HUES6 (cell line): ENCODE measurements around the gene CREB3.

Experiments used
- H3K27ac ChIP-seq: 2 replicates; pipeline ENCODE4 v1.7.0; 2013; ENCODE audit warnings: low read depth, mild to moderate bottlenecking, low read length, inconsistent platforms
- H3K27me3 ChIP-seq: 2 replicates; pipeline ENCODE4 v1.6.1; 2013; ENCODE audit warnings: low read length; ENCODE audit not compliant: control insufficient read depth, insufficient read depth
- H3K36me3 ChIP-seq: 2 replicates; pipeline ENCODE4 v1.6.1; 2013; ENCODE audit warnings: low read length; ENCODE audit not compliant: control insufficient read depth, insufficient read depth
- H3K4me1 ChIP-seq: 2 replicates; pipeline ENCODE4 v1.6.1; 2013; ENCODE audit warnings: low read length; ENCODE audit not compliant: control insufficient read depth, insufficient read depth
- H3K4me3 ChIP-seq: 2 replicates; pipeline ENCODE4 v1.5.1; 2013; ENCODE audit warnings: low read depth, low read length
- H3K9ac ChIP-seq: one replicate; pipeline ENCODE4 v1.6.1; 2013; ENCODE audit warnings: mild to moderate bottlenecking, low read length
- H3K9me3 ChIP-seq: 2 replicates; pipeline ENCODE4 v1.6.1; 2013; ENCODE audit warnings: low read depth, low read length; ENCODE audit not compliant: control insufficient read depth, insufficient read depth

CREB3 gene, protein sequence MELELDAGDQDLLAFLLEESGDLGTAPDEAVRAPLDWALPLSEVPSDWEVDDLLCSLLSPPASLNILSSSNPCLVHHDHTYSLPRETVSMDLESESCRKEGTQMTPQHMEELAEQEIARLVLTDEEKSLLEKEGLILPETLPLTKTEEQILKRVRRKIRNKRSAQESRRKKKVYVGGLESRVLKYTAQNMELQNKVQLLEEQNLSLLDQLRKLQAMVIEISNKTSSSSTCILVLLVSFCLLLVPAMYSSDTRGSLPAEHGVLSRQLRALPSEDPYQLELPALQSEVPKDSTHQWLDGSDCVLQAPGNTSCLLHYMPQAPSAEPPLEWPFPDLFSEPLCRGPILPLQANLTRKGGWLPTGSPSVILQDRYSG

DNA sequence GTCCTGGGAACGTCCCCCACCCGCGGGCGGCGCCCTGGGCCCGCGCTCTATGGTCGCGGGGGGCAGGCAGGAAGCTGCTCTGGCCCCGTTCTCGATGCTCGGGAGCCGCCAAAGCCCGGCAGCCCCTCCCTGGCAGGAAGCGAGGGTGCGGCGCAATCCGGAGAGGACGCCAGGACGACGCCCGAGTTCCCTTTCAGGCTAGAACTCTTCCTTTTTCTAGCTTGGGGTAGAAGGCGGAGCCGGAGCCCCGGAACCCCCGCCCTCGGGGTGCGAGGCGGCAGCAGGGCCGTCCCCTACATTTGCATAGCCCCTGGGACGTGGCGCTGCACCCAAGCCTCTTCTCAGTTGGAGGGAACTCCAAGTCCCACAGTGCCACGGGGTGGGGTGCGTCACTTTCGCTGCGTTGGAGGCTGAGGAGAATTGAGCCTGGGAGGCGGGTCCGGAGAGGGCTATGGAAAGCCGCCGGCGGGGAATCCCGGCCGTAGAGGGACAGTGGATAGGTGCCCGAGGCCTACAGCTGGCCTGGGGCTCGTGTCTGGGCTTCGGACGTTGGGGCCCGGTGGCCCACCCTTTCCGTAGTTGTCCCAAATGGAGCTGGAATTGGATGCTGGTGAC lies at the start of gene CREB3, which contains the start of gene TLN1:
TSS of gene CREB3 (plus strand) at position 482 of the 615 bp plus-strand sequence. CDS start at position 589, 107 bp downstream.
TSS of gene TLN1 (minus strand) at position 11 of the 615 bp plus-strand sequence. CDS start 6,501 bp downstream, outside the sequence.
- H3K4me3 ChIP-seq = peak within 1 kb of the TSS; percentile 91
- peaks cover 43% of the 10 kb centered on the region for H3K4me1 ChIP-seq
- peaks cover 30% of the 10 kb centered on the region for H3K36me3 ChIP-seq
- no peaks in the 10 kb centered on the region for H3K9me3 ChIP-seq
- H3K27me3 ChIP-seq = no peaks in the 10 kb centered on the region
- H3K27ac ChIP-seq = peak within 1 kb of the TSS; percentile 67; the same call in 1 of the 2 replicates
- H3K9ac ChIP-seq = peak within 1 kb of the TSS; percentile 88

DNA sequence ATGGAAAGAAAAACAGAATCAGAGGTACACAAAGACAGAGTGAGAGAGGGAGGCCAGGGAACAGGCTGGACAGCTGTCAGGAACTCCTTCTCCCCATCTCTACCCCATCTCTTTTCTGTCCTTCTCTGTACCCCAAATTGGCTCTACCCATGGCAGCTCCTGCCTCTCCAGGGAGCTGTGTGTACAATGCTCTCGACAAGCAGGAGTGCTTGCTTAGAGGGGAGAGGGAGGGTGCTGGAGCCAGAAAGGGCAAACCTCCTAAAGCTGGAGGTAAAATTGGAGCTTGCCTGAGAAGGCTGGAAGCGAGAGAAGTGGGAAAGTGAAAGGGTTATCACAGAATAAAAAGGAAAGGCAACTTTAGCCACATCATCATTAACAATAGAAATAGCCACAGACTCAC lies 49.1 kb upstream of the CREB3 start:
- Histone ChIP-seq H3K27me3 (no peaks in the 10 kb centered on the region), H3K4me3 (no peak overlapping the region), H3K36me3 (peaks cover 69% of the 10 kb centered on the region), H3K9ac (no peak overlapping the region), H3K4me1 (peaks cover 22% of the 10 kb centered on the region), H3K27ac (no peak overlapping the region), H3K9me3 (no peaks in the 10 kb centered on the region)

DNA sequence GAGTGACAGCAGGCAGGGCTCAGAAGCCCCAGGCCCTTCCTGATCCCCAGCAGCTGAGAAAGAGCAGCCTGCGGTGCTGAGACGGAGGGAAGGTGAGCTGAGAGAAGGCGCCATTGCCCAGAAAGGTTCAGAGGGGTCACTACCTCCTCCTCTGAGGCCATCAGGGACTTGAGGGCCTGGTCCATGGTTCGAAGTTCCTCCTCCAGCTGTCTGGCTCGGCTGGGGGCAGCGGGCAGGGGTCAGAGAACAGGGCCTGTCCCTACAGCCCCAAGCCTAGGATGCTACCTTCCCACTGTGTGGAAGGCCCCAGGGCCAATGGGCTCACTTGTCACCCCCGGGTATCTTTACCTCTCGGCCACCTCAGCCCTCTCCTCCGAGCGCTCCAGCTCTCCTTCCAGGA lies 47.5 kb upstream of the CREB3 start:
- no peak overlapping the region for H3K9ac ChIP-seq

DNA sequence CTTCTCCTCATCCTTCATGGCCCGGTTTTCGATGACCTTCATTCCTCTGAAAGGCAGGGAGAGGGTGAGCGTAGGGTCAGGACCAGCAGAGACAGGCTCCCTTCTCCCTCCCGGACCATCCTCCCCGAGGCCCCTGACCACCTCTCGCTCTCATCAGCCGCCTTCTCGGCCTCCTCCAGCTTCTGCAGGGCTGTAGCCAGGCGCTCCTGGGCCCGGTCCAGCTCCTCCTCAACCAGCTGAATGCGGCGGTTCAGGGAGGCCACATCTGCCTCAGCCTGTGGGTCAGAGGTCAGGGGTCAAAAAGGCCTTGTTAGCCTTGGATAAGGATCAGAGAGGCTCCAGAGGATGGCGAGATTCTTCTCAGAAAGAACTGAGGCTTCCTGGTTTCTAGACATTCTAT lies 47.0 kb upstream of the CREB3 start:
- Histone ChIP-seq H3K27me3 (no peaks in the 10 kb centered on the region), H3K9ac (no peak overlapping the region), H3K4me3 (no peak overlapping the region), H3K36me3 (peaks cover 74% of the 10 kb centered on the region), H3K27ac (no peak overlapping the region), H3K9me3 (no peaks in the 10 kb centered on the region), H3K4me1 (peaks cover 20% of the 10 kb centered on the region)

More for the DNA sequence above, 47.5 kb upstream of the CREB3 start:
- Histone ChIP-seq H3K9me3 (no peaks in the 10 kb centered on the region), H3K27me3 (no peaks in the 10 kb centered on the region), H3K27ac (no peak overlapping the region), H3K4me1 (peaks cover 26% of the 10 kb centered on the region), H3K4me3 (no peak overlapping the region), H3K36me3 (peaks cover 74% of the 10 kb centered on the region)

DNA sequence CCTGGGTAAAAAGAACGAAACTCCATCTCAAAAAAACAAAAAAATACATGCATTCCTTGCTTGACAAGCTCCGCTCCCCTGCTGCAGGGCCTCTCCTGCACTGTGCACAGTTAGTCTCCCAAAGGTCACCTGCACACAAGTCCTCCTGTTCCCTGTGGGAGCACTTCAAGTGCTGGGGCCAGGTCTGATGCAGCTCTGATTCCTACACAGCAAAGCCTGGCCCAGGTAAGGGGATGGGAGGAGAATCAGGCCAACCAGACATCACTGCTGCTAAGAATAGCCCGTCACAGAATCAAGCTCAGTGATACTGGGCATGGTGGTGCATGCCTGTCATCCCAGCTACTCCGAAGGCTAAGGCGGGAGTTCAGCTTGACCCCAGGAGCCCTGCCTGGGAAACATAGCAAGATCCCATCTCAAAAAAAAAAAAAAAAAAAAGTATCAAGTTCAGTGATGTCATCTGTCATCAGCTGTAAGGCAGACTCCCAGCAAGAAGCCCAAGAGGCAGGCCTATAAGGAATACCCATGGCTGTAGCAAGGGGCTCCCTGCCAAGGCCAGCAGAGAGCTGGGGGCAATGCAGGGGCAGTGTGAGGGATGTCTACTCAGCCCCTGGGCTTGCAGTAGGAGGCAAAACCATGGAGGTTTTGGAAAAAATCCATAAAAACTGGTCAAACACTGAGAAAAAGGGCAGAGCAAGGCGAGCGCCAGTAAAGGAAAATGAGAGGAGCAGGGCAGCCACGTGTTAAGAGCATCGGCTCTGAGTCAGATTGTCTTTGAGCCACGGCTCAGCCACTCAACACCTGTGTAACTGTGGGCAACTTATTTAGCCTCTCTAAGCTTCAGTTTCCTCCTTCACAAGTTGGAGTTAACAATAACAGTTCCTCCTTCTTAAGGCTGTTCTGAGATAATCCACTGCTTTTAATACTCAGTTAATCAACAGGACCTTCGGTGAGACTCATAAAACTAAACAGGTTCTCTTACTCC lies 46.0 kb upstream of the CREB3 start:
- Histone ChIP-seq H3K36me3 (peaks cover 71% of the 10 kb centered on the region), H3K27ac (no peak overlapping the region), H3K9ac (no peak overlapping the region), H3K9me3 (no peaks in the 10 kb centered on the region), H3K27me3 (no peaks in the 10 kb centered on the region), H3K4me1 (peaks cover 13% of the 10 kb centered on the region; the same call in 1 of the 2 replicates), H3K4me3 (no peak overlapping the region)

DNA sequence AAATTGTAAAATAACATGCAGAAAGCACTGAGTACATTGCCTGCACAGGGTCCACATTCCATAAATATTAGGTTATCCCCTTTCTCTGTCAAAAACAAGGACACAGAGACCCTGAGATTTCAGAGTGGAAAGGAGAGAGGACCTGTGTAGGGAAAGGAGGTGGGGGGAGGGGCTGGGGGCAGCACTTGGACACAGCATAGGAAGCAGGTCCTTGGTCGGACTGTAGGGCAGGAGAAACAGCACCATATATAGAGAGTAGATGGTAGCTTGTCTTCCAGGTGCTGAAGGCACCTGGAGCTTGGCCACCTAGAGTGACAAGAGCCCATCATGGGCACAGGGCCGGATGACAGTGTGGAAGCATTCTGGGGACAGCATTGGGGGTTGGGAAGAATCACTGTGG lies 45.2 kb upstream of the CREB3 start:
- Histone ChIP-seq H3K4me1 (peaks cover 15% of the 10 kb centered on the region; the same call in 1 of the 2 replicates), H3K9me3 (no peaks in the 10 kb centered on the region), H3K9ac (no peak overlapping the region), H3K27ac (no peak overlapping the region), H3K36me3 (peaks cover 63% of the 10 kb centered on the region), H3K4me3 (no peak overlapping the region), H3K27me3 (no peaks in the 10 kb centered on the region)

DNA sequence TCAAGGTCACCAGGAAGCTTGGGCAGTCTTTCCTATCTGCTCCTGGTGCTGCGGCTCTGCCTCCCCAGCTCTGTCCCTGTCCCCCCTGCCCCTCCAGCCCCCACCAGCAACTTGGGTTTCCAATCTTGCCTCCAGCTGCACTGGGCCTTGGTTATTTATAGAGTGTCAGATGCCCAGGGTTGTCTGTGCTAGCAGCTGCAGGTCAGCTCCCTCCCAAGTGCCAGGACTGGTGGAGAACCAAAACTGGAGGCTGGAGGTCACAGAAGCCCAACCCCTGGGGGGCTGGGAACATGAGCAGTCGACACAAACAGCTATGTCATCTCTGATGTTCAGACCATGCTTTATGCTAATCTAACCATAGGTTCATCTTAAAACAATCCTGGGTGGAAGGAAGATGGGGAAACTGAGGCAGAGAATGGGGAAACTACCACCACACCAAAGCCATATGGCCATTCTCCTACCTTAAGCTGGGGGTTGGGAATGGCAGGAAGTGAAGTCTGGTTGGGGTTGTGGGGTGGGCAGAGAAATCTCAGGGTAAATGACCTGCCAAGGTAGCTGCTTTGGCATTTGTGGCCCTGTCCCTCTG lies 44.4 kb upstream of the CREB3 start:
- H3K9ac ChIP-seq = peak overlapping the region; percentile 88
- no peaks in the 10 kb centered on the region for H3K27me3 ChIP-seq
- H3K4me1 ChIP-seq = peaks cover 15% of the 10 kb centered on the region; the same call in 1 of the 2 replicates
- peaks cover 56% of the 10 kb centered on the region for H3K36me3 ChIP-seq
- H3K4me3 ChIP-seq = peak overlapping the region; percentile 91
- H3K27ac ChIP-seq = no peak overlapping the region
- no peaks in the 10 kb centered on the region for H3K9me3 ChIP-seq

DNA sequence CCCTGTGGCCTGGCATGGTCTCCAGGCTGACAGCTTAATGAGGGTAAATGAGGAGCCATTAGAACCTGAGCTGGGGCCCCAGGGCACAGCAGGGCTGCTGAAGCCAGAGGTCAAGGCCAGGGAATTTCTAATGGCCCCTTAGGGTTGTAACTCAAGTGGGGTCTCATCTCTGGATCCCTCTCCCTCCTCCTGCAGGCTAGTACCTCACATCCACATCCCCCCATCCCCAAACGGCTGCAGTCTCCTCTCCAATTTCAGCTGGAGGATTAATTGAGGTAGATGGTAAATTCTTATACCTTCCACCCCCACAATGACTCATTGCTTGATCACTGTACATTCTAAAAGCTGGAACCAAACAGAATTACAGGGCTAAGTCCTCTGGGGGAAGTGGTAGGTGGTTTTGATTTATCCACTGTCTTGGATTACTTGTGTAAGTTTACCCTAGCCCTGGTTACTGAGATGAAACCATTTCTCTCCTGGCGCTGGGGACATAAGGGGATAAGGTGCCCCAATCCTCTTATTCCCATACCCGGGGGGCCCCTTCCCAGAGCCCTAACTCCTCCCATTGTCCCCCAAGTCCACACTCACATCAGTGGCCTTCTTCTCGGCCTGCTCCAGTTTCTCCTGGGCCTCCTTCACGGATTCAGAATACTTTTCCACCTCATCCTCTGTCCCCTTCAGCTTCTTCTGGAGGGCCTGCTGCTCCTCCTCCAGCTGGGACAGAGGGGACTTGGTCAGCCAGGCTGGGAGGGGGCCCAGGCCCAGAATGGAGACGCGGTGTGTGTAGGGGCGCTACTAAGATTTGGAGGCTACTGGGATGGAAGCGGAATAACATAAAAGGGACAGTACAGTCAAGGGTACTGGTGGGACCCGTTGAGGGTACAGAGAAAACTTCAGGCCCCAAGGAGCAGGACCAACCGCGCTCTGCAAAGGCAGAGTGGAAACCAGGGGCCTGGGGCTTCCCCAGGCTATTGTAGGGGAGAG lies 43.6 kb upstream of the CREB3 start:
- Histone ChIP-seq H3K4me3 (peak overlapping the region; percentile 91), H3K27ac (peak overlapping the region; percentile 78), H3K4me1 (peaks cover 15% of the 10 kb centered on the region; the same call in 1 of the 2 replicates), H3K9ac (peak overlapping the region; percentile 88), H3K9me3 (no peaks in the 10 kb centered on the region), H3K36me3 (peaks cover 48% of the 10 kb centered on the region), H3K27me3 (no peaks in the 10 kb centered on the region)

DNA sequence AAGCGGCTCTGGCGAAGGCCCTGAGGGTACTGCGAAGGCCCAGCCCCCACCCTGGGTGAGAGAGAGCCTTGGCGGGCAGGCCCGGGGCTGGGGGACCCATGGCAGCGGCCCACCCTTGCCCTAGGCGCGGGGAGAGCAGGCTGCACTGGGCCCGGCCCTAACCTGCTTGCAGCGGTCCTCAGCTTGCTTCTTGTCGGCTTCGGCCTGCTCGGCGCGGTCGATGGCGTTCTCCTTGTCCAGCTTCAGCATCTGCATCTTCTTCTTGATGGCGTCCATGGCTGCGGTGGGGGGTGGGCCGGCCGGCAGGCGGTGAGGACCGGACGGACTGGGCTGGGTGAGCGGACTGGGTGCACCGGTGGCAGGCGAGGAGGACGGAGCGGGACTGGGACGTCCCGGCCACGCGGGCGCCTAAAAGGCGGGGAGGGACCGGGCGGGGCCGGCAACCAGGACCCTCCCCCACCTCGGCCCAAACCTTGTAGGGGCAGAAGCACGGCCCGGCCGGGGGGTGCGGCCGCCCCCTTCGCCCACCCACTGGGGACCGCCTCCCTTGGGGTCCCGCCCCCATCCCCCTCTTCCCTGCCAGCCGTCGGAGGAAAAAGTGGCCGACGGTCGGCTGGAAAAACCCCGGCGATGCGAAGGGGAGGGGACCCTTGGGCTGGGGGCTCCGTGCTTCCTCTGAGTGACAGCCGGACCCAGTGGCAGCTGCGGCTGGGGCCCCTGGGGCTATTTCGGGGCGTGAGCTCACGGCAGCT lies 42.7 kb upstream of the CREB3 start, which contains the start of gene TPM2:
TSS of gene TPM2 (minus strand) at position 384 of the 752 bp plus-strand sequence. CDS start at position 276, 108 bp downstream.
- peak within 1 kb of the TSS; percentile 88 for H3K9ac ChIP-seq
- peak within 1 kb of the TSS; percentile 91 for H3K4me3 ChIP-seq
- H3K9me3 ChIP-seq = no peaks in the 10 kb centered on the region
- peaks cover 39% of the 10 kb centered on the region for H3K36me3 ChIP-seq
- peaks cover 15% of the 10 kb centered on the region; the same call in 1 of the 2 replicates for H3K4me1 ChIP-seq
- peak within 1 kb of the TSS; percentile 85 for H3K27ac ChIP-seq
- H3K27me3 ChIP-seq = no peaks in the 10 kb centered on the region
